Hepatocyte (in vitro differentiated cells): Measurements from ENCODE around the gene CABP4.

Experiments
- EZH2phosphoT487 ChIP-seq: fragments of 200-600 bp; sonication (generic); IDR thresholded peaks from one replicate; pipeline ENCODE4 v1.6.1; 2018; ENCODE audit warnings: antibody characterized with exemption, mild to moderate bottlenecking, low read depth, moderate library complexity; ENCODE audit not compliant: unreplicated experiment, severe bottlenecking
- TF ChIP-seq, protein P1 (sequence below): fragments of 200-600 bp; sonication (generic); IDR thresholded peaks from 2 replicates; pipeline ENCODE4 v1.5.1; 2016; ENCODE audit warnings: antibody characterized with exemption, mild to moderate bottlenecking; ENCODE audit not compliant: poor library complexity

DNA sequence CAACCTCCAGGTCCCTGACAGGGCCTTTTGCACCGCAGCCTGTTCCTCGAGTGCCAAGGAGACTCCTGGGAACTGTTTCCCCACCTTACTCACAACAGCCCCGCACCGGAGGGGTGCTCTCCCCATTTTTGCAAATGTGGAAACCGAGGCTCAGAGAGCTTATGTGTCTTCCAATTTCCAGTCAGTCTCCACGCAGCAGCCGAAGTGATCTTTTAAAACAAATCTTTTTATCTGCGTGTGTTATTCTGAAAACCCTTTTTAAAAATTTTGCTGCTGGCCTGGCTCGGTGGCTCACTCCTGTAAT, 14.3 kb downstream of the CABP4 start:
- TF ChIP-seq EZH2phosphoT487, result no peak
- TF ChIP-seq, protein P1, sequence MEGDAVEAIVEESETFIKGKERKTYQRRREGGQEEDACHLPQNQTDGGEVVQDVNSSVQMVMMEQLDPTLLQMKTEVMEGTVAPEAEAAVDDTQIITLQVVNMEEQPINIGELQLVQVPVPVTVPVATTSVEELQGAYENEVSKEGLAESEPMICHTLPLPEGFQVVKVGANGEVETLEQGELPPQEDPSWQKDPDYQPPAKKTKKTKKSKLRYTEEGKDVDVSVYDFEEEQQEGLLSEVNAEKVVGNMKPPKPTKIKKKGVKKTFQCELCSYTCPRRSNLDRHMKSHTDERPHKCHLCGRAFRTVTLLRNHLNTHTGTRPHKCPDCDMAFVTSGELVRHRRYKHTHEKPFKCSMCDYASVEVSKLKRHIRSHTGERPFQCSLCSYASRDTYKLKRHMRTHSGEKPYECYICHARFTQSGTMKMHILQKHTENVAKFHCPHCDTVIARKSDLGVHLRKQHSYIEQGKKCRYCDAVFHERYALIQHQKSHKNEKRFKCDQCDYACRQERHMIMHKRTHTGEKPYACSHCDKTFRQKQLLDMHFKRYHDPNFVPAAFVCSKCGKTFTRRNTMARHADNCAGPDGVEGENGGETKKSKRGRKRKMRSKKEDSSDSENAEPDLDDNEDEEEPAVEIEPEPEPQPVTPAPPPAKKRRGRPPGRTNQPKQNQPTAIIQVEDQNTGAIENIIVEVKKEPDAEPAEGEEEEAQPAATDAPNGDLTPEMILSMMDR, result no peak
